HL-60/S4 treated with retinoic acid at 250 ng/mL for 4 days and 3 days (cell line): ENCODE measurements around the gene SUSD4.
"Not testable (repeated sequence)": the region's sequence is repeated elsewhere in the genome, so short reads cannot be mapped to it uniquely, and the experiment has no call there.

Source experiments
- in situ Hi-C: fragments of 300-500 bp; cut with MboI; formaldehyde crosslinking; loops from 2 replicates; pipeline ENCODE4 v1.7.0; 2022; ENCODE audit warnings: low sequenced_read_pairs

Gene SUSD4

DNA sequence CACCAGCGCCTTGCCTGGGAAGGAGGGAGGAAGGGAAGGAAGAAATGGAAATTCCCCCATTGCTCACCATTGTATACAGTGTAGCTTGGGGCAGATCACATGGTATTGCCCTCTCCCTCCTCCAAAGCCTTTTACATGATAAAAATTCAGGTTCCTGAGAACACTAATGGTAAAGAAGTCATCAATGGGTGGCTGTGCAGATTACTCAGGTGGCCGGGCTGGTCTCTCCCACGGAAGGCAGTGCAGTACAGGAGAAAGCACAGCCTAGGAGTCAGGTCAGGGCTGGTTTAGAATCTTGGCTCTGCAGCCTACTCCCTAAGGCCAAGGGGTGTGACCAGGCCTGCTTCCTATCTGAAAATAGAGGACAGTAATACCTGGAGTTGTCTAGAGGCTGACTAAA, 107.9 kb downstream of the SUSD4 start:
- in situ Hi-C loops, result no loop called here

DNA sequence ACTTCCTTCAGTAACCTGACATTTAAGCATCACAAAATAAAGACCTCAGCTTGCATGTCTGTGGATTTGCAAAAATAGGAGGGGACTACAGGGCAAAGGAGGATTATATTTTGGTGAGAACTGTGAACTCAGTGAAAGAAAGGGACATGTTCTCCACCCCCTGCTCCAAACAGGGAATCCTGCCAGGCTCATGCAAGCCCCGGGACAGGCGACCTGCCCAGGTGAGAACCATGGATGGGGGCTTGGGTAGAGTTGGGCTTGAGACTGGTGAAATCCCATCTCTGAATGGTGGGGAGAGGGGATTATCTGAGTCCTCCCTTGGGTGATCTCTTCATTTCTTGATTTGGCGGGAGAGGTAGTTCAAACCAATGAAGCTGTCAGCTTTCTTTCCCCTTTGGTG, 110.1 kb downstream of the SUSD4 start:
- in situ Hi-C loops, result no loop called here

DNA sequence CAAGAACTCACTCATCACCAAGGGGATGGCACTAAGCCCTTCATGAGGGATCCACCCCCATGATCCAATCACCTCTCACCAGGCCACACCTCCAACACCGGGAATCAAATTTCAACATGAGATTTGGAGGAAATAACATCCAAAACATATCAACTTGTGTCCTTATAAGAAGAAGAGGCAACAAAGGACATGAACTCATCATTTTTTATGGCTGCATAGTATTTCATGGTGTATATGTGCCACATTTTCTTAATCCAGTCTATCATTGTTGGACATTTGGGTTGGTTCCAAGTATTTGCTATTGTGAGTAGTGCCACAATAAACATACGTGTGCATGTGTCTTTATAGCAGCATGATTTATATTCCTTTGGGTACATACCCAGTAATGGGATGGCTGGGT, 112.6 kb downstream of the SUSD4 start:
- in situ Hi-C loops, result not testable (repeated sequence)

DNA sequence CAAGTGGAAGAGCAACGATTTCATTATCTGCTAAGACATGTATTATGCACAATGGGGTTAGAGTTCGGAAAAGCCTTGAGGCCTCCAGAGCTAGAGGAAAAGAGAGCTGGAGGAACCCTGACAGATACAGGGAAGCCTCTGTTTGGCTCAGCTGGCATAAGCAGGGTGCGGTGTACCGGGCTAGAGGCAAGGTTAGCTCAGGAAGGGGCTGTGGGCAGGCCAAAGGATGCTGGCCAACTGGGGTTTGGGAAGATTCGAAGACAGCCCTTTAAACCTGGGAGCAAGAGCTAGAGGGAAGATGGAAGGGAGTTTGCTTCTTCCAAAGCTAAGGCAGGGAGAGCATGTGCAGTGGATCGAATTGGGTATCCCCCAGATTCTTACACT, 113.4 kb downstream of the SUSD4 start:
- in situ Hi-C loops, result no loop called here

DNA sequence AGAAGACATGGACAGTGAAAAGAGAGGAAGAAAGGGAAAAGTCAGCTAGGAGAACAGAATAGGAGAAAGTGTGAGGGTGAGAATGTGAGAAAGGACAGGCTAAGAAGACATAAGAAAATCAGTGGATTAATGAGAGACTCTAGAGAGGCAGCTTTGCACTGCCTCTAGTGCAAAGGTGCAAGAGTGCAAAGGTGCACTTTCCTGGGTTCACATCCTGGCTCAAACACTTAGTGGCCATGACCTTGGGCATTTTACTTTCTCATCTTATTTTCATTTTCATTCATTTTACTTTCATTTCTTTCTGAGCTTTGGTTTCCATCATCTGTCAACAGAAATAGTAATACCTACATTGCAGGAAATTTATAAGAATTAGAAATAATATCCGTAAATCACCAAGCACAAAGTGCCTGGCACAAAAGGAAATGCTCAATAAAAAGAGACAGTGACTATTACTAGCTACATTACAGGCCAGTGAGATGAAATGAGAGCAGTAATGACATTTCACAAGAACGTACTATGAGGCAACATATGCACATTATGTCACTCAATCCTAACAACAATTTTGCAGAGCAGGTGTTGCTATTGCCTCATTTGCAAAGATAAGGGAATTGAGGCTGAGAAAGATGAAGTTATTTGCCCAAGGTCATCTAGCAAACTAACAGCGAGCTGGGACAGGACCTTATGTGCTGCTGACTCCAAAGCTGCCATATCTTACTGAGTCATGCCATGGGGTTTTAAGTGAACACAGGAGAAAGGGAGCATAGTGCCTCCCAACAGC, 113.9 kb downstream of the SUSD4 start:
- in situ Hi-C loops, result no loop called here

DNA sequence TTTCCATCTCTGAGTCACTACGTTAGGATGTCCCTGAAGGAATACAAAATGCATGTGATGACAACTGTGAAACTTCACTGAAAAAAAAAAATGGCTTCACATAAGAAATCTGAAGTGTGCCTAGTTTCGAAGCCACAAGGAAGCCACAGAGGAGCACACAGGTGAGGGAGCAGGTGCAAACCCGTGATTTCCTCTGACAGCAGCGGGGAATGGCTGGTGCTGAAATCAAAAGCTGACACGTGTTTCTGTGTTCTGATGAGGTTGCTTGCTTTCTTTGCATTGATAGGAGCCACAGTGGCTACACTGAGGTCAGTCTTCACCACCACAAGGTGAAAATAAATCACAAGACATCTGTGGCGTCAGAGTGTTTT, 115.2 kb downstream of the SUSD4 start:
- in situ Hi-C loops, result no loop called here

DNA sequence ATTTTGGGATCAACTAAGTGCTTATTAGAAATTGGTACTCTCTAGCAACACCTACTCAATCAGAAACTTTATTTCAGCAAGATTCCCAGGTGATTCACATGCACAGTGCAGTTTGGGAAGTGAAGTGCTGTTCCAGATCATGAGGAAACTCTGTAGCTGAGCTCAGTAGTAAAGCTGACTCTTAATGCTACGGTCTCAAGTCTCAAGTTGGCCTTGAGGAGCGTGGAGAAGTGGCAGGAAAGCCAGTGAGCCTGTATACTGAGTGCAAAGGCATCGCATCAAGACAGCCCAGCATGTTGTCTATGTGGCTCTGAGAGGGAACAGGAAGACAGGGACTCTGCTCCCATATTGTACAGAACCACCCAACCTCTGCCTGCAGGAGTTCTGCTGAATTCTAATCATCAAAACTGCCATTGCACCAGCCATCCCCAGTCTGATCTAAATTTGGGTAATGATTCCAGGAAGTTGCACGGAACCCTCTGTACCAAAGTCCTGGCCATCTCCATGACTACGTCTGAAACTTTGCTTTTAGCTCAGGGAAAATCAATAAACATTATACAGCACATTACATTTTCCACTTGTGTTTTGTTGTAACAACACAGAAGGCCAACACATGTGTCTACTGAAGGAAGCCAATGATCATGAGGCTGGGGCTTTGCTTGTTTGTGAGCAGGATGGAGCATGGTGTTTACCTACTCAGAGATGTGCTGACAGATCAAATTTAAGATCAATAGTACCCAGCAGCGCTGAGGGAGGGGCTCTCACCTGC, 115.8 kb downstream of the SUSD4 start:
- in situ Hi-C loops, result no loop called here

DNA sequence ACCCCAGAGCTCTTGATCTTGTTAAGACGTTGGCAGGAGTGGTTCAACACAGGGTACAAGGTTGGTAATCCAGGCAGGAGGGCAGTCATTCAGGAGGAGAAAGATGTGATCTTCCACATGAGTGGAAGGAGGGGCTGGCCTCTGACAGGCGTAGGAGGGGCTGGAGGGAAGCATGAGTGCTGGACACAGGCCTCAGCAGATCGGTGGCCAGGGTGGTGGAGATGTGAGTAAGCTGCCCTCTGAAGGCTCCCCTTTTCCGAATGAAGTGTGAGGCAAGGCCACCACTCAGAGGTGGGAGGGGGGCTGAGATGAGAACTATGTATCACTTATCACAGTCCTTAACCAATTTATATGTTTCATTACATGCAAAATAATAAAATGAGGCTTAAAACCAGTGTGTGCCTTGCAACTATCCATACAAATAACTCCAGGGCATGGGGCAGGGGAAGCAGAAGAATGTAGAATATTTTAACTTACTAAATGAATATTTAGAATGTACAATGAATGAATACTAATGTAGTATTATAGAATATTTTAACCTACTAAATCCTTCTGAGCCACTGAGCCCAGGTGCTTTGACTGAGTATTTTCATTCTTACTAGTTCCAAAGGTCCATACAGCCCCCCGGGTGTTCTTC, 117.4 kb downstream of the SUSD4 start:
- in situ Hi-C loops, result no loop called here

DNA sequence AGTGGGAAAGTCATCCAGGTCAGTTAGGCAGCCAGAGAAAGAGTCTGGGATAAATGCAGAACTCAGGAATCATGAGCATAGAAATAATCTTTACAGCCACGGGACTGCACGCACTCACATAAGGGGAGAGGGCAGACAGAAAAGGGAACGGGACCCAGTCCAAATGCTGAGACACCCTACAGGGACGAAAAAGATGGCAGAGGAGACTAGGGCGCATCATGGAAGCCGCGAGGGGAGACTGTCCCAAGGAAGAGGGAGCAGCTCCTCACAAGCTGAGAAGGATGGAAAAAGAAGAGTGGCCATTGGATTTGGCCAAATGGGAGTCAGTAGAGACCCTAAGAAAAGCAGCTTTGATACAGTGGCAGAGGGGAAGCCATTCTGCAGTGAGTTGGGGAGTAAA, 118.0 kb downstream of the SUSD4 start:
- in situ Hi-C loops, result no loop called here

DNA sequence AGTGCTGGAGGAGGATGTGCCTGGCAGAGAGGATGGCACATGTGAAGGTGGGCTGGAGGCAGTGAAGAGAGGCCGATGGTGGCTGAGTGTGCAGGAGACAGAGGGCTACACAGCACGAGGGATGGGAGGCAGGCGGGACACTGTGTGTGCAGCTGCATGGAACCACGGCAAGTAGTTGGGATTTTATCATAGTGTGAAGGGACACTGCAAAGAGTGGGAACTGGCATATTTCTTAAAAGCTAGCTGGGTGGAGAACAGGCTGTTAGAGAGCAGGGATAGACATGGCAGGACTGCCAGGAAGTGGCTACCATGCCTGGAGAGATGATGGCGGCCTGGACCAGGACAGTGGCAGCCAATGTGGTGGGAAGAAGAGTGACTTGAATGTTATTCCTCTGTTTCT, 118.6 kb downstream of the SUSD4 start:
- in situ Hi-C loops, result no loop called here

DNA sequence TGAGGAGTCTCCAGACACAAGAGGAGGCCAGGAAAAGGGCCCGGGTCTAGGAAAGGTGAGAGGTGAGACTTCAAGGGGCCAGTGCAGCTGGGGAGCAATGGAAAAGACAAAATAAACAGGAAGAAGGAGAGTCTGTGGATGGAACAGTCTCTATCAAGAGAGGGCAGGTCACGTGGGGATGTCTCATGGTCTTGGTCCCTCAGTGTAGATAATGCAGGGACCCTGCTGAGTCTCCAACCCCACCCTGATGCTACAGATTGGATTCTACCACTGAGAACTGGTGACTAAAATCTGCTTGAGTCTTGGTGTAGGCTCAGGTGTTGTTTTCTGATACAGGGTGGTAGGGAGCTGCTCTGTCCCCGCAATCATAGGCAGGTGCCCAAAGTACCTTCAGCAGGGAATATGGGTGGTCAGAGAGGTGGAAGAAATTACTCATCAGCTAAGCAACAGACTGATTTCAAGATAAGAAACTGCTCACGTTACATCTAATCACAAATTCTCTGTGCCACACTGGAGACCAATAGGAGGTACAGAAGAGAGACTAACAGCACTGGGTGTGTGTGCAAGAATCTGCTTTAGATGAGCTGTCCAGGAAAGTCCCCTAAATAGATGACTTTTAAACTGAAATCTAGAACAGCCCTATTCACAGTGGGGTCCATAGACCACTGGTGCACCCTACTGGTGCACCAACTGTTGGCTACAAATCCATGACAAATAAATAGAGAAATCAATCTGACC, 119.4 kb downstream of the SUSD4 start:
- in situ Hi-C loops, result no loop called here

DNA sequence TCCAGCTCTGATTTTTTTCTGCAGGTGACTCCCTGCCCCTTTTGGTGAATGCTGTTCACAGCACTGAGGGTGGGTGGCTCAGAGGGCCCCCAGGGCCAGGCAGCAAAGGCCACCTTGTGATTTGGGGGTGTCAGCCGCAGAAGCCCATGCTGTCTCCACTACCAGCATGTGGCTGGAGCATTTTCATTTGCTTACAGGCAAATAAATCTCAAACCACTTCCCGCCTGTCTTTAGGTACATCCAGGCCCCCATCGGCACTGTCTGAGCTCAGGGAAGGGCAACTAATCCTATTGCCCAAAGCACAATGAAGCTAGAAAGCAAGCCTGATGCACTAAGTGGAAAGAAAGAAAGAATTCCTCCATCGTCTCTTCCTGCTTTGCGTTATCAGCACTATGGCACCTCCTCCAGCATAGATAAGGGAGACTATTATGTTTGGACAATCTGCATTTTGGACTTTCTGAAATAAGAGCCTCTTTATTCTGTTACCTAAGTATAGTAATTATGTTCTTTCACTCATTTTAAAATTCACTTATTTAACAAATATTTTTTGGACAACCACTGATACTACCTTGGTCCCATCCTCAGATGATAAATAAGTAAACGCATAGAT, 120.4 kb downstream of the SUSD4 start:
- in situ Hi-C loops, result no loop called here

DNA sequence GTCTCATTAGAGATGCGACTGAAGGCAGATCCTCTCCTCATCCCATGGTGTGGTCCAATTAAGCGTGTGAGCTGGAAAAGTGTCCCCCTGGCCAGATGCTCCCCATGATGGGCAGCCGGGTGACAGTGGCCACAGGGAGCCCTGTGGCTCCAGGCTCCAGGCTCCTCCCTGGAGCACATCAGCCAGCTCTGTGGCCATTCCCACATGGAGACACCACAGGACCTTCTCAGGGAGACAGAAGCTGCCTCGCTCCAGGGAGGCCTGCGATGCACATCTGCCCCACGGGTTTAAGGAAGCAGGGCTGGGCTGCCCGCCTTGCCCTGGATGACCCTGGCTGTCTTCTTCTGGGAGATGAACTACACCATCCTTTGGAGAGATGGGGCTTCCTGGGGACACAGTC, 121.0 kb downstream of the SUSD4 start:
- in situ Hi-C loops, result no loop called here

DNA sequence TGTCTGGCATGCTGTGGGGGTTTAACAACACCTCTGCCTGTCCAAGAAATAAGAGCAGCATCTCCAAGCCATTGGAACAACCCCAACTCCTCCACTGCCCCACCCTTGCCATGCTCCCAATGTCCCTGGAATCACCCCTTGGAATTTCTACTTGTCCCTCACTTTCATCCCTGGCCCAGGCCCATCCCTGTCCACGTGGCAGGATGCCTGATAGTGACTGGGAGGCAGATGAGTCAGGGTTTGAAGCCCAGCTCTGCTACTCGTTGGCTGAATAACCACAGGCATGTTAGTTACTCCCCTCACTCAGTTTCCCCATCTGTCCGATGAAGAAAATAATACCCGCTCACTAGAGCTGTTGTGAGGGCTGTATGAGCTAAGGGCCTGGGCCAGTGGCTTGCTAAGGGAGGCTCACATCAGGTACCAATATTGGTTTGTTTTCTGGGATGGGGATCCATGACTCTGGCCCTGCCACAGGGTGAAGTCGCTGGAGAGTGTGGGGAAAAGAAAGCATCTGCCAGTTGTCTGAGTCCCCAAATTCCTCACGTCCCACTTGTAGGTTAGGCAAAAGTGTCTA, 121.5 kb downstream of the SUSD4 start:
- in situ Hi-C loops, result no loop called here

DNA sequence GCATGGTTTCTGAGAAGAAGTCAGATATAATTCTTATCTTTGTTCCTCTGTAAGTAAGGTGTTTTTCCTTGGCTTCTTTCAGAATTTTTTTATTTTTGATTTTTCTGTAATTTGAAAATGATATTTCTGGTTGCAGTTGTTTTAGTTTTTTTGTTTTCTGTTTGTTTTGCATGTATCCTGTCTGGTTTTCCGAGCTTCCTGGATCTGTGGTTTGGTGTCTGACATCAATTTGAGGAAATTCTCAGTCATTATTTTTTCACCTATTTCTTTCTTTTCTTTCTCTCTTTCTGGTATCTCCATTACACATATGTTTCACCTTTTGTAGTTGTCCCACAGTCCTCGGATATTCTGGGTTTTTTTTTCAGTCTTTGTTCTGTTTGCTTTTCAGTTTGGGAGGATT, 123.9 kb downstream of the SUSD4 start:
- in situ Hi-C loops, result no loop called here

DNA sequence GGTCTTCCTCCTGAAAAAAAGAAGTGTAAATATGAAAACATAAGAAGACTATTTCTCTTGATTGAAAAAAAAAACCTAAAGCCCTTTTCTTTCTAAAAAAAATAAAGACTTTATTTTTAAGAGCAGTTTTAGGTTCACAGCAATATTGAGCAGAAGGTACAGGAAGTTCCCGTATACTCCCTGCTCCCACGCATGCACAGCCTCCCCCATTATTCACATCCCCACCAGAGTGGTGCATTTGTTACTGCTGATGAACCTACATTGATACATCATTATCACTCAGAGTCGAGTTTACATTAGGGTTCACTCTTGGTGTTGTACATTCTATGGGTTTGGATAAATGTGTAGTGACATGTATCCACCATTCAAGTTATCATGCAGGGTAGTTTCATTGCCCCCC, 128.9 kb downstream of the SUSD4 start:
- in situ Hi-C loops, result no loop called here

DNA sequence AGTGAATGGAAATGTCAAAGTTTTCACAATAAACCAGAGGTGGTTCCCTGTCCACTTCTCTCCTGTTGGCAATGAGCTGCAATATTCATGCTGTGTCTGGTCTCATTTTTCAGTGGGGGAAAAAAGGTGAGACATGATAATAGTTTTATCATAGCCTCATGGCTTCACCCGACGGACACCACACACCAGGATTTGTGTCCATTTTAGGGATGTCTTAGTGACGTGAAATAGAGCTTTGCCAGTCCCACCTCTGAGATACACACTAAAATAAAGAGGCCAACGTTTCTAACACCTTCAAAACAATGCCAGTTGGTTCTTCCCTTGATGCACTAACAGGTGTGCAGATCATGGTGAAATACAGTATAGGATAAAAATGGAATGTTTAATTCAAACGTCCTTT, 129.4 kb downstream of the SUSD4 start:
- in situ Hi-C loops, result no loop called here

DNA sequence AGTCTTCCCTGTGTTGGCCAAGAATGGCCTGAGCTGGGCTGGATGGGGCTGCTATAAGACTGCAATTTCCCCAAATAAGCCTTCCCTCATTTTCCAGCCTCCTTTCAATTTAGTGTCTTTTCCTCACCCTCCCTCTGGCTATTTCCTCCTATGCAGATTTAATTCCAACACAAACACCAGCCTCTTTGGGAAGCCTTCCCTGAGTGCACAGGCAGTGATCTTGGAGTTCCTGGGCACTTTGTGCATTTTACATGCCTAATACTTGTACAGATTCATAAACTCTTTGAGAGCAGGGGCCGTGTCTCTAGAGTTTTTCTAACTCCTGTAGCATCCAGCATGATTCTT, 129.8 kb downstream of the SUSD4 start:
- in situ Hi-C loops, result no loop called here

DNA sequence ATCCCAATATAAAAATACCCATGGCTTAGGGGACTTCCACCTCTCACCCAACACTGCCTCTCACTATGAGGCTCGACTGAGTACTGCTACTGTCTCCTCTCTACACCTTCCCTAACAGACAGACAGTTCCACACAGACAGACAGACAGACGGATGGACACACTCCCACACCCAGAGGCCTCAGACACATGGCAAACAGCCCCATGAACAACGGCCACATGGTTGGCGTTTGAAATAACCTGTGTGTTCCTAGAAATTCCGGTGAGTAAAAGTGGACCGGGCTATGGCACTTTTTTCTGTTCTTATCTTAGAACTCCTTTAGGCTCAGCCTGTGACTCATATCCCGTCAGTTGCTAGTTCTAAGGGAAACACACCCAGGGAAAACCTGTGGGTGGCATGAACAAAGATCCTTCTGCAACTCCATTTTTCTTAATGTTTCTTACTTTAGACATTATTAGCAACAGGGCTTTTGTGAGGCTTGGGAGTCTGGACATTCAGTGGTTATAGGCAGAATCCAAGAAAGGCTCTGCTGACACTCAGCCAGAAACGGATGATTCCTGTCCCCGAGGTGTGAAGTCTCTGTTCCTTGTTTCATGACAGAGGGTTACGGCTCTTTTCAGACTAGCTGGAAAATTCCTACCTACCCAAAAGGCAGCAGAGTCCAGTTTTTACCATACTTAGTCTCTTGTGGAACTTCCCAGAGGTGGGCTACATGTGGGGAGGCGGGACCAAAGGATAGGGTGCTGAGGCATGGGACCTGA, 130.4 kb downstream of the SUSD4 start:
- in situ Hi-C loops, result no loop called here

DNA sequence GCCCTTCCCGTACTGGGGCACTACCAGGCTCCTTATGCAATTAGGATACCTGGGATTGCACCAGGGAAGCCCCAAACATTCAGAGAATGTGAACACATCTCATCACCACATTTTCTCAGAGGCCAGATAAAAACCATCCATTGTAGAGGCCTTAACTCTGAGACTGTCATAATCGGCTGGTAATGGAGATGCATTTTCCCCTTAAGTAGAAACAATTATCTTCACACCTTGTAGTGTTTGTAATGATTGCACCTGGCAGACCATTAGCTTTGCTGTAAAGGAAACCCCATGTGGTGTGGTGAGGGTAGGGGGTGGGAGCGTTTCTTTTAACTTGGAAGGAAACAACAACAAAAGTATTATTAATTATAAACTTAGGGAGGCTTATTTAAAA, 131.0 kb downstream of the SUSD4 start:
- in situ Hi-C loops, result no loop called here
